HG03280 (cell line): ENCODE results near the gene KRT38.
"Not testable (repeated sequence)": the region's sequence is repeated elsewhere in the genome, so short reads cannot be mapped to it uniquely, and the experiment has no call there.

ENCODE experiments used
- ATAC-seq: cut with Tn5 transposase; IDR thresholded peaks from one replicate; pipeline ENCODE4 v1.9.1; 2021; ENCODE audit warnings: mild to moderate bottlenecking, moderate library complexity; ENCODE audit not compliant: unreplicated experiment

KRT38 gene

GRCh38 chr17:41463746-41464145 lies 23.0 kb upstream of the KRT38 start:
- ATAC-seq: no peak

- no peak for ATAC-seq
These were observed 21.9 kb upstream of the KRT38 start for GRCh38 chr17:41462705-41463104.

GRCh38 chr17:41457676-41458075 lies 16.9 kb upstream of the KRT38 start:
- ATAC-seq: no peak

- no peak for ATAC-seq
These were observed 15.4 kb upstream of the KRT38 start for GRCh38 chr17:41456204-41456603.

GRCh38 chr17:41455236-41455635 lies 14.5 kb upstream of the KRT38 start:
- ATAC-seq: no peak

GRCh38 chr17:41453066-41453465 lies 12.3 kb upstream of the KRT38 start:
- no peak for ATAC-seq

GRCh38 chr17:41452281-41452680 lies 11.5 kb upstream of the KRT38 start:
- no peak for ATAC-seq

- no peak for ATAC-seq
These were observed 10.5 kb upstream of the KRT38 start for GRCh38 chr17:41451154-41451728.

GRCh38 chr17:41449008-41449407 lies 8.2 kb upstream of the KRT38 start:
- no peak for ATAC-seq

- no peak for ATAC-seq
These were observed 7.7 kb upstream of the KRT38 start for GRCh38 chr17:41448506-41448905.

GRCh38 chr17:41446806-41447205 lies 6.0 kb upstream of the KRT38 start:
- no peak for ATAC-seq

GRCh38 chr17:41444640-41445039 lies 3.9 kb upstream of the KRT38 start:
- no peak for ATAC-seq

GRCh38 chr17:41444186-41444585 lies 3.4 kb upstream of the KRT38 start:
- no peak for ATAC-seq

- no peak for ATAC-seq
These were observed 2.0 kb upstream of the KRT38 start for GRCh38 chr17:41442739-41443138.

GRCh38 chr17:41439375-41439774 lies 1.4 kb downstream of the KRT38 start:
- ATAC-seq: no peak

- ATAC-seq: no peak
These were observed 3.0 kb downstream of the KRT38 start for GRCh38 chr17:41437769-41438168.

- no peak for ATAC-seq
These were observed 3.5 kb downstream of the KRT38 start for GRCh38 chr17:41437254-41437653.

- no peak for ATAC-seq
These were observed 6.4 kb downstream of the KRT38 start for GRCh38 chr17:41434415-41434814.

GRCh38 chr17:41434005-41434404 lies 6.8 kb downstream of the KRT38 start:
- no peak for ATAC-seq

GRCh38 chr17:41433586-41433985 lies 7.2 kb downstream of the KRT38 start:
- ATAC-seq: no peak

- not testable (repeated sequence) for ATAC-seq
These were observed 10.4 kb downstream of the KRT38 start for GRCh38 chr17:41430376-41430775.

GRCh38 chr17:41429667-41430066 lies 11.1 kb downstream of the KRT38 start:
- no peak for ATAC-seq

GRCh38 chr17:41428591-41429291 lies 12.0 kb downstream of the KRT38 start:
- no peak for ATAC-seq
